GM18499 (cell line): ENCODE data around the gene DPP10.

ENCODE experiments used
- ATAC-seq: cut with Tn5 transposase; IDR thresholded peaks from one replicate; pipeline ENCODE4 v1.9.1; 2021; ENCODE audit warnings: moderate number of reproducible peaks; ENCODE audit not compliant: insufficient read depth, unreplicated experiment

The DPP10 gene

DNA sequence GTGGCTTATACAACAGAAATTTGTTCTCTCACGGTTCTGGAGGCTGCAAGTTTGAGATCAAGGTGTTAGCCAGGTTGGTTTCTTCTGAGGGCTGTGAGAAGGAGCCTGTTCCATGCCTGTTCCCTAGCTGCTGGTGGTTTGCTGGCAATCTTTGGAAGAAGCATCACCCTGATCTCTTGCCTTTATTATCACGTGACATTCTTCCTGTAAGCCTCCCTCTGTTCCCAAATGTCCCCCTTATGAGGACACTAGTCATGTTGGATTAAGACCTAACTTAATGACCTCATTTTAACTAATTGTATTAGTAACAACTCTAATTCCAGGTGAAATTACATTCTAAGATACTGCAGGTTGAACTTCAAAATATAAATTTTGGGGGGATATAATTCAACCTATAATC, 135.2 kb downstream of the DPP10 start:
- no peak for ATAC-seq

DNA sequence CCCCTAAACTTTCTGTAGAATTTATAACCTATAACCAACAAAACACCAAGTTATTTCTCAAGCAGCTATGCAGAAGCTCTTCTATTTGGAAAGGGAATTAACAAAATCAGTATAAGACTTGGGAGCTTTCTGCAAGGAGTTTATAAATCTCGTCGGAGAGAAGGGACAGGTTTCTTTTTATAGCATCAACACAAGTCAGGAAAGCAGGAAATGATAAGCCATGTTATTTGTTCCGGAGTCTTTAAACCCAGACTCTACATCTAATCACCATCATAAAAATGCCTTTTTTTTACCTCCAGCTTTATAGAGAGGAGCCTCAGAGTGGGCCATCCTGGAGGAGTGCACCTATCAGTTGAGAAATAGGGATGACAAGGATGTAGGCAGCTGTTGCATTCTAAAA, 137.1 kb downstream of the DPP10 start:
- ATAC-seq = no peak

DNA sequence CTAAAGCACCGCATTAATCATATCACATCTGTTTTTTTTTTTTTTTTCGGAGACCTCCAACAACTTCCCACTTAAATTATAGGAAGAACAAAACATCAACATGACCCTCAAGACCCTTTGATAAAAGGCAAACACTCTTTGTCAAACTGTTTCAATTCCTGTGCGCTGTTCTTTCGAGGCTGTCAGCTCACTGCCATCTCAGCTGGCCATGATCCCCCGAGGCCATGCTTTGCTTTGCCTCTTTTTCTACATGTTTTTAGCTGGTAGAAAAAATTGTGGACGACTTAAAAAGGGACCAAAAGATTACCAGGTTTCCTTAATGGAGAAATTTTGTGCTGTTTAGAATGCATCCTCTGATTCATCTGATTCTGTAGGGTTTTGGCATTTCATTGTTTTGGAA, 138.2 kb downstream of the DPP10 start:
- ATAC-seq = no peak

DNA sequence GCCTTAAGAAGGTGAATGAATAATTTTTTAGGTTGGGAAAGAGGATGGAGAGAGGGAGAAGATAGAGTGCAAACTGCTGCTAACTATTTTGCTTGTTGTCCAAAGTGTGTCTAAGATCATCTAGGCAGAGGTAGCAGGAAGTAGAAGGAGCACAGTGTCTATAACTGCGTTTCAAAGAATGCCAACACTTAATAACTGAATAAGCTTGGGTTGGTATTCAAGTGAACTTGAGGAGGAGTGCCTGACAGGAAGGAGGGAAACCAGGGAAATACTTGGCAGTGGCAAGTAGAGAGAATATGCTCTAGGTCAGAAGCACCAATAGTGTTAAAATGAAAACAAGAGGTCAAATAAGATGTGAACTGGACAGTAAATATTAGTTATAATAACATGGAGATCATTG, 155.9 kb downstream of the DPP10 start:
- ATAC-seq = no peak

DNA sequence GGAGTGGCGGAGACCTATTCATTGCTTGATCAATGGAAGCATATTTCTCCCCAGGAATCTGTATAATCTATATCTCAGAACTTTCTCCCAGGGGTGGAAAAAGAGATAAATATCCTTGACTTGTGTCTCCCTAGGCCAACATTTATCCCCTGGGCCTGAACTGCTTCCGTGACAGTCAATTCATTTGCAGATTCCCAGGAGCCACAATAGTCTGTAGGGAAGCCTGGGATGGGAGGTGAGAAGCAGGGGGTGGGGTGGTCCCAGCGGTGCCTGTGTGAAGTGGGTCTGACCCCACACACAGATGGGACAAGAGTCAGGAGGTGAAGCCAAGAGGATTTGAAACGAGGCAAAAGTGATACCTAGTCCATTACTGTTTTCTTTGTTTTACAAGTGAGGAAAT, 166.8 kb downstream of the DPP10 start:
- no peak for ATAC-seq

DNA sequence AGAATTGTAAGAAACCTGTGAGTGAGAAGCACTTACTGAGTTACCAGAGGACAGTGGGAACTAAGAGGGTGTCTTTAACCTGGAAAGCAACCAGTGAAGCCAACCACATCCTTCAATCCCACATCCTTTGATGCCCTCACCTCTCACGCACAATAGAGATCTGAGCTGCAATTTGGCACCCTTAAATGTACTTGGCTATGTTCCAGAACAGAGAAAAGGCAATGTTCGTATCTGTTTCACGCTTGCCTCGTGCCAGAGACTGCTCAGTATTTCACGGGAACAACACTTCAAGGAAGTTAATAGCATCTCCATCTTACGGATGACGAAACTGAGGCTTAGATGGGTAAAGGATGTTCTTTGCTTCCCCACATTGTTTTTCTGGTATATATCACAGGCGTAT, 167.4 kb downstream of the DPP10 start:
- no peak for ATAC-seq

DNA sequence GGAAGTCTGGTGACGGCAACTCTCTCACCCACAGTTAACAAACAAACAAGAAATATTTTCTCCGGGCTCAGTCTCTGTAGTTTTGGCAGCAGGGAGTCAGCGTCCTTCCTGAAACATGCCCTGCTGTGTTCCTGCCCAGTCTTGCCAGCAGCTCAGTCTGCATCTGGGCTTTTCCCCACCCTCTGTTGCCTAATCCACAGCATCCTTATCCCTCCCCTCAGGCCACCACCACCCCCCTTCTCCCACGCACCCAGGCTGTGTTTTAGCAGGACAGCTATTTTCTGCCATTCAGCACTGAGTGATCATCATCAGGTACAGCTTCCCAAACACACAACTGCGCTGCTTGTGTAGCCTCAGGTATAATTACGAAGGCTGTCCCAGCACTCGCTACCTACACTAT, 168.2 kb downstream of the DPP10 start:
- no peak for ATAC-seq

DNA sequence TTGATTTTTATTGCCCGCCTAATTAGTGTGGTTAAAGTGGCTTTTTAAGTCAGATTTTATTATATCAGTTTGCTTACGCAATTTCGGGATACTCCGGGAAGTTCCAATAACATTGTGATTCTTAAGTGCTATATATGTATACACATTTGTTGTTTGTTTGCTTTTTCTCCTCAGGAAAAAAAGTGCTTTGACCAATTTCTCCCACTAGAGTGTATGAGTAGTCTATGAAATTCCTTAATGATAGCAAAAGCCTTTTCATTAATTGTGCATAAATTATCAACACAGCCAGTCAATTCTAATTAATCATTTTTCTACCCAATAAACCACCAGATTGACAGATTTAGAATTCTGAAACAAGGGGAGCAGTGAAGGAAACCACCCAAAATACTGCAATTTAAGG, 172.2 kb downstream of the DPP10 start:
- no peak for ATAC-seq

DNA sequence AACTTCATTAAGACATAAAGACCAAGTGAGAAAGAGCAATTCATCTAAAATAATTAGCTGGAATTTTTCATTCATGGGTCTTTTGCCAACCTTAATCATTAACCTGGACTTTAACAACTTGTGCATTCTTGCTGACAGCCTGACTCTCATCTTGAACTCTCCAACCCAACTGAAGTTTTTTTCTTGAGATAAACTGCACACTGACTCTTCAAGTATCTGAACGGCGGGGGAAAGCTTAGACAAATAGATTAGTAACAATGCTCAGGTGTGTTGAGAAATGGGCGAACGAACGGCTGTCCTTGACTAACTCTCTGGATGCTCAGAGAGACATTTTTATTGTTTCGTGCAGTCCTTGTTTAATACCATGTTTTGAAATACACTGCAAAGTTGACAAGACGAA, 186.0 kb downstream of the DPP10 start:
- no peak for ATAC-seq

DNA sequence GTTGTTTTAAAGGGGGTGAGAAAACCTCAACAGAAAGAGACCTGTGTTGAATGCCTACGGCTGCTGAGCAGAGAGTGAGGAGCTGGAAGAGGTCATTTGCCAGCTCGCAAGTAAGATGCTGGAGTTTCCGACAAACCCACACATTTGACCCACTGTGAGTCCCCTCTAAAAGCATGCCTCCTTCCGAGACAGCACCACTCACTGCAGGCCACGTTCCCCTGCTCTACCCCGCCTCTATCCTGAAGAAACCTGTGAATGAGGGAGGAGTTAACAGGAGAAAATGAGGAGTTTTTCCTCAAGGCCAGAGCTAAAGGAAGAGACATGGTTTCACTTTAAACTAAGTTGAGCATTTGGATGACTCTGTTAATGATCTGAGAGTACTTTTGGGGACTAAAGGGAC, 188.7 kb downstream of the DPP10 start:
- ATAC-seq = no peak

DNA sequence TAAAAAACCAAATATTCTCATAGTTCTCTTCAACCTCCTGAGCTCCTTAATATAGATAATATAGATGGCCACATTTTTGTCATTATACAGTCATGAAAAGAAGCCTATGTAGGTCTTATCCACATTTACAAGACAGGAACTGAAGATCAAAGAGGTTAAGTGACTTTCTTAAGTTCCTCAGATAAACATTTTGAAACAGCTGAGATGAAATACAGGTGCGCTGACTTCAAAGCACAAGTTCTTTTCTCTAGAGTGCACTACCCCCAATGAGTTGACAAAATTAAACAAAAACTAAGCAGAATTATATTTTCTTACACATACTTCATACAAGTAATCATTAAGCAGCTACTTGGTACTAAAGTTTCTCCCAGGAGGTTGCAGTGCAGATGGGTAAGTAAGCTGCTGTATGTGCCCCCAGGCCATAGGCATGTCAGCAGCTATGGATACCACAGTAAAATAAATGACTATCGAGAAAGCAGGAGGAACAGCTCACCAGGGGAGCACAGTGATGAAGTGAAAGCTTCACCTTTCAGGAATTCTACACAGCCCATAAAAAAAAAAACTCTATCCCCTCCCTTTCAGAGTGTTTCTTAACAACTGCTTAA, 199.8 kb downstream of the DPP10 start:
- no peak for ATAC-seq

DNA sequence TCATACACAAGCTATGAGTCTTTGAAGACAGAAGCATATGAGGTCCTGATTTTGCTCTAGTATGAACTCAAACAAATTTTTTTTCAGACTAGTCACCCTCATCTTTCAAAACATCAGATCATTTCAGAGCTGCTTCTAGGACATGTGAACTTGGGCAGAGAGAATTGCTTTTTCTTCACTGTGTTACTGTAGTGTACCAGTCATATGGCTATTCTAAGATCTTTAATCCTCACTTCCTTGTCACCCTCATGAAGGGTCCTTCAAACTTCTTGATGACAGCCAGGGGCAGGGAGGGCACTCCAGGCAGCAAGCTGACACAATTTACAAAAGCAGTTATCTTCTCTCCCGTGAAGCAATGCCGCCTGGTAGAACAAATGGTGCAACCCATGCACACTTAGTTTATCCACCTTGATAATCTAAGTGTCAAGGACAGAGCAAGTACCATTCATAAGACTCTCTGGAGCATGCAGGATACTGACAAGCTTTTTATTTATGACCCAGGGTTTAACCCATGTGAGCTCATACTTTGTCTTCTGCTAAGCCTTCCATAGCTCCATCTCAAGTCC, 200.6 kb downstream of the DPP10 start:
- no peak for ATAC-seq

DNA sequence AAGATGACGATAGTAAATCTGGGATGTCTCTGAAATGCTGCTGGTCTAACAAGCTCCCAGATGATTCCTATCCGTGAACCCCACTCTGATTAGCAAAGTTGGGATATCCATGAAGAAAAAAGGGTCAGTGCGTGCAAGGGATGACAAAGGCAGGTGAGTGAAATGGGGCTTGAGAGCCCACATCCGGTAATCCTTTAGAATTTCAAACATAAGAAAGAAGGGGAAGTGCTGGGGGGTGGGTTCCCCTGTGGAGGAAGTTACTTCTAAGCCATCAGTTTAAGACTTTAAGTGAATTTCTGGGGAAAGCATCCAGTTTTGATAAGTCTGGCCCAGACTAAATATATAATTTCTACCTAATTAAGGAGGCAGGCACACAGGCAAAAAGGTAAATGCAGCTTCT, 209.5 kb downstream of the DPP10 start:
- ATAC-seq = no peak

DNA sequence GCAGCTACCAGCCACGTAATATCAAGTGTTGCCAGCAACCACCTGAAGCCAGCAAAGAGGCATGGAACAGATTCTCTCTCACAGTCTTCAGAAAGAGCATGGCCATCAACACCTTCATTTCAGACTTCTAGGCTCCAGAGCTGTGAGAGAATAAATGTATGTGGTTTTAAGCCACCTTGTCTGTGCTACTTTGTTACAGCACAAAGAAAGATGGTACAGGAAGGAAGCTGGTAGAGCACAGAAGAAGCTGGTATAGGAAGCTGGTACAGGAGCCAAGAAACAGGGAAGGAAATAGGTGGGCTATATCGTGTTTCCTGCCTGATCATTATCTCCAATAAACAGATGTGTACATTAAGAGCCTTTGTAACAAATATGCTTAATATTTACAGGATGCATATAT, 217.4 kb downstream of the DPP10 start:
- ATAC-seq = no peak

DNA sequence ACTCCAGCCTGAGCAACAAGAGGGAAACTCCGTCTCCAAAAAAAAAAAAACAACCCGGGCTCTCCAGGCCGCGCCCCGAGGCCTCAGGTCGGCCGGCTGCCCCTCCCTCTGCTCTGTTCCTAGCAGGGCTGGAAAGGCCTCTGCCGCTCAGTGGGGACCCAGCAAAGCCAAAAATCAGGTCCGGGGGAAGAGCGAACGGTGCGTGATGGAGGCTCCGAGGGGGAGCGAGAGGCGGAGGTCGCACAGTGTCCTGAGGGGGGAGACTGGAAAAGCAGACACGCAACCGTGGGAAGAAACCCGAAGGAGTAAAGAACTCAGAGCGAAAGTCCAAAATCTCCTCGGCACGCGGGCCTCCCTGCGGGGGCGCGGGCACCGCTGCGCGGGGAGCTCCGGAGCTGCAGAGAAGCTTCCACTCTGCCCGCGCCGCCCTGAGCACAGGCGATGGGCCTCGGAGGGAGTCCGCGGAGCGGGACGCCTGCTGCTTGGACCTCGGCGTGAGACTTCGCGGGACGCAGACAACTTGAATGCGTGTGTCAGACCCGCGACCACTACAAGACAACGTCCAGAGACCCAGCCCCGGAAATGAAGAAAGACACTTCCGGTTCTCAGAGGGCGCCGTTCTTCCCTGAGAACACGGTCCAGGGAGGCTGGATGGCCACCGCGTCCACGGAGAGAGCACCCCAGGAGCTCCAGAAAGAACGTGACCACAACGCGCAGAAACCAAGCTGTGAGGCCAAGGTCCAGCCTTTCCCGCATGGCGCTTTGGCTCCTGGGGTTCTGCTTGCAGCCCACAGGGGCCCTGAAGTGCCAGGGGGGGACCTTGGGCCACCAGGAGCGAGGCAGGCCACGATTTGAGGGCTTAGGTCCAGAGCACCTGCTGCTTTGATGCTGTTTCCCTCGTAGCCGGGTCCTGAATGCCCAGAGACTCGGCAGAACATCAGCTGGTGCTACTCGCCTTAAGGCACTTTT, 219.8 kb downstream of the DPP10 start:
- no peak for ATAC-seq

DNA sequence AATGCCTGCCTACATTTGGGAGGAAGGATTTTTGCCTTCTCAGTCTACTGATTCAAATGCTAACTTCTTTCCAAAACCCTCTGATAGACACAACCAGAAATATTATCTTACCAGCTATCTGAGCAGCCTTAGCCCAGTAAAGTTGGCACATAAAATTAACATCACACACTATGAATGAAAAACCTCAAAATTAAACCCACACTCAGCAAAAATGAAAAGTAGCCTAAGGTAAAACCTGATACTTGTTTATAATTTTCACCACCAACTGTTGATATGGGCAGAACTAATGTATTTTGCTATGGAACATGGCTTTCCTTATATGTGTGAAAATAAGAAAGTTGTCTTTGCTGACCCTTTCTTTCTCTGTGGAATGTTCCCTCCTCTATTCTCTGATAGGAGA, 226.0 kb downstream of the DPP10 start:
- no peak for ATAC-seq

DNA sequence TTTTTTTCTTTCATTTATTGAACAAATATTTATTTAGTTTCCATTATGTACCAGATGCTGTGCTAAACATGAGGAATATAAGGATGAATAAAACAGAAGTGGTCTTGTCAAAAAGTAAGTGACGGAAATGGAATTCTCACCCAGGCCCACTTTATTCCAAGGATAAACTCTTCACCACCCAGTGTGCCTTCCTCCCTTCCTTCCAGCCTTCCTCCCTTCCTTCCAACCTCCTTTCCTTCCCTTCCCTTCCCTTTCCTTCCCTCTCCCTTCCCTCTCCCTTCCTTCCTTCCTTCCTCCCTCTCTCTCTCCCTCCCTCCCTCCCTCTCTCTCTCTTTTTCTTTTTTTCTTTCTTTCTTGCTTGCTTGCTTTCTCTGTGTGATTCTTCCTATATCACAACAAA, 240.8 kb downstream of the DPP10 start:
- ATAC-seq = no peak

DNA sequence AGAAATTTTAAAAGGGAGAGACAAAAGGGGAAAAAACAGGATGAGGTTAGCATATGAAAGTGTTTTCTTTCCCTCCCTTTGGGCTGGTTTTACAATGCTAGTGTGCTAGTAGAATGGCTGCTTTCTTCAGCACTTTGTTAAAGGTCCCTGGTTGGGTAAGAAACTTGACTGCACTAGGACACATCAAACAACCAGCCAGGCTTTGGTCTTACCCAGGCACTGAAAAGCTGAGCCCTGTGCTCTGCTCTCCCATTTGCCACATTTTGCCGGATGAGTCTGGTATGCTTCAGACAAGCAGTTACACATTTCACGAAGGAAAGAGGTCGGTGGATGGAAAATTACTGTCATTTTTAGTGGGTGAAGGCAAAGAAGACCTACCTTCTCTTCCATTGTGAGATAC, 242.0 kb downstream of the DPP10 start:
- no peak for ATAC-seq

DNA sequence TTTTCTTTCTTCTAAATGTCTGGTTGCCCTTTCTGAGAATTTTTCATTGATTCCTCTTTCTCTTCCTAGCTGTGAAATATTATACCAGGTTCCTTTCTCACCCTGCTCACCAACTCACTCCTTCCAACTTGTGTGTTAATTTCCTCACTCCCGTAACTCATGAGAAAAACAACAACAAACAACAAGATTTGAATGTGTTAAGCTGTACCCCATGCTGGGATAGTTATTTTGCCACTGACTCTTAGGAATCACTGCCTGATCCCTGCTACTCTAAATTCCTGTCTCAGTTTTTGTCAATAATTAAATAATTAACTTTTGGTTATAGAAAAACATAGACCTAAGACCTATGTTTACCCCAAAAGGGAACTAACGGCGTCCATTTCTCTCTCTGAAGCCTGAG, 242.7 kb downstream of the DPP10 start:
- no peak for ATAC-seq

DNA sequence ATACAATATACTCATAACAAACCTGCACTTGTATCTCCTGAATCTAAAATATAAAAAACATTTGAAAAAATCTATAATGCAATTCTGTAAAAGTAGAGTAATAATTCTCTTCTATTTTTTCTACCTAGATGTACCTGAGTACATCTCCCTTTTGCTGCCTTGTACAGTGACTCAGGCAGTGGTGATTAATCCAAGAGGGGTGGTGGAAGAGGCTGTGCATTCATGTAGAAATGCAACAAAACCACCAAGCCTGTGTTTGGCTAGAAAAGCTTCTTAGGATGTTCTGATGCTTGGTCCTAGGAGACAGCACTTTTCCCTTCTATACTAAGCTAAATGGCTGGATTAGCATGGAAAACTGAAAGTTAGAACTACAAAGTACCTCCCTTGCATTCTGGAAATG, 245.8 kb downstream of the DPP10 start:
- ATAC-seq = no peak

DNA sequence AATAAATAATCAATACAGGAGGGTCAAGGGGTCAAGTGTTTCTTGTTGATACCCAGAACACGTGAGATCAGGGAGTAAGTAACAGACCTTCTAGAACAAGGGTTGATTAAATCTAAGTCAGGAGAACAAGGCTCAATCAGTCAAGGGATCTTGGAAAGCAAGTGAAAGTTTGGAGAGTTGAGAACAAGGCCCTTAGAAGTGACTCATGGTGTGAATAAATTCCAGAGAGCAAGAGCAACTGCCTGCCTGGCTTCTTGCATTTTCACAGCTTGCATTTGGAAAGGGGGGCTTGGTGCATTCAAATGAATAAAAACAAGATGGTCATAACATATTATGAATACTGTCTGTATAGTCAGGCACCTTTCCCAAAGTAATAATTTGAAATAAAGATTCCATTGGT, 256.1 kb downstream of the DPP10 start:
- ATAC-seq = no peak
